ENCODE results near the gene SFTPB.

DNA sequence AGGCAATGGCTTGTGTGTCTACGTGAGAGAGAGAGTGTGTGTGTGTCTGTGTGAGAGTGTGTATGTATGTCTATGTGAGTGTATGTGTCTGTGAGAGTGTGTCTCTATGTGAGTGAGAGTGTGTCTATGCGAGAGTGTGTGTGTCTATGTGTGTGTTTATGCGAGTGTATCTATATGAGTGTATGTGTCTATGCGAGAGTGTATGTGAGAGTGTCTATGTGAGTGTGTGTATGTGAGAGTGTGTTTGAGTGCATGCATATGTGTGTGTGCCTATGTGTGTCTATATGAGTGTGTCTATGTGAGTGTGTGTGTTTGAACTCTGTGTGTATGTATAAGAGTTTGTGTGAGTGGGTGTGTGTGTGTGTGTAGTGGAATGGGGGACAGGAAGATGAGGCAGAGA is 16.4 kb upstream of the SFTPB start:
- TF ChIP-seq, protein P1, sequence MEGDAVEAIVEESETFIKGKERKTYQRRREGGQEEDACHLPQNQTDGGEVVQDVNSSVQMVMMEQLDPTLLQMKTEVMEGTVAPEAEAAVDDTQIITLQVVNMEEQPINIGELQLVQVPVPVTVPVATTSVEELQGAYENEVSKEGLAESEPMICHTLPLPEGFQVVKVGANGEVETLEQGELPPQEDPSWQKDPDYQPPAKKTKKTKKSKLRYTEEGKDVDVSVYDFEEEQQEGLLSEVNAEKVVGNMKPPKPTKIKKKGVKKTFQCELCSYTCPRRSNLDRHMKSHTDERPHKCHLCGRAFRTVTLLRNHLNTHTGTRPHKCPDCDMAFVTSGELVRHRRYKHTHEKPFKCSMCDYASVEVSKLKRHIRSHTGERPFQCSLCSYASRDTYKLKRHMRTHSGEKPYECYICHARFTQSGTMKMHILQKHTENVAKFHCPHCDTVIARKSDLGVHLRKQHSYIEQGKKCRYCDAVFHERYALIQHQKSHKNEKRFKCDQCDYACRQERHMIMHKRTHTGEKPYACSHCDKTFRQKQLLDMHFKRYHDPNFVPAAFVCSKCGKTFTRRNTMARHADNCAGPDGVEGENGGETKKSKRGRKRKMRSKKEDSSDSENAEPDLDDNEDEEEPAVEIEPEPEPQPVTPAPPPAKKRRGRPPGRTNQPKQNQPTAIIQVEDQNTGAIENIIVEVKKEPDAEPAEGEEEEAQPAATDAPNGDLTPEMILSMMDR (IDR thresholded peaks at IDR 0.05; ENCODE audit: borderline replicate concordance, extremely low read depth, low read length, poor library complexity, severe bottlenecking): no peak
- TF ChIP-seq EZH2 (IDR thresholded peaks at IDR 0.05; ENCODE audit: borderline replicate concordance, low read depth, low read length, severe bottlenecking): no peak

All from DND-41 (cell line).